Breast epithelium (tissue), 3 donors: ENCODE data around the gene CLIP2.
"Not testable (repeated sequence)": the region's sequence is repeated elsewhere in the genome, so short reads cannot be mapped to it uniquely, and the experiment has no call there.

Source experiments
- POLR2A ChIP-seq: fragments of 450-650 bp; IDR thresholded peaks from one replicate; pipeline ENCODE4 v1.6.1; 2016; ENCODE audit warnings: antibody characterized with exemption, mild to moderate bottlenecking, moderate library complexity
- TF ChIP-seq, protein P1 (sequence below), 3 donors: fragments of 450-650 bp; IDR thresholded peaks; one replicate each; pipeline ENCODE4 v1.5.1; 2016 to 2017; ENCODE audit warnings: antibody characterized with exemption in 3 of 3, mild to moderate bottlenecking in 3 of 3, moderate library complexity in 3 of 3

DNA sequence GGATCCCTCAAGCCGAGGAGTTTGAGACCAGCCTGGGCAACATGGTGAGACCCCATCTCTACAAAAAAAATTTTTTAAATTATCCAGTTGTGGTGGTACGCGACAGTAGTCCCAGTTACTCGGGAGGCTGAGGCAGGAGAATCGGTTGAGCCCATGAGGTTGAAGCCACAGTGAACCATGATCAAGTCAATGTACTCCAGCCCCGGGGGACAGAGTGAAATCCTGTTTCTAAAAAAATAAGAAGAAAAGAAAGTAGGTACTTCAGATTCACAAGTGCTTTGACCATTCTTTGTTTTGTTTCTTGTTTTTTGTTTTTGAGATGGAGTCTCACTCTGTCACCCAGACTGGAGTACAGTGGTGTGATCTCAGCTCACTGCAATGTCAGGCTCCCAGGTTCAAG is 33.7 kb upstream of the CLIP2 start:
- TF ChIP-seq, protein P1, sequence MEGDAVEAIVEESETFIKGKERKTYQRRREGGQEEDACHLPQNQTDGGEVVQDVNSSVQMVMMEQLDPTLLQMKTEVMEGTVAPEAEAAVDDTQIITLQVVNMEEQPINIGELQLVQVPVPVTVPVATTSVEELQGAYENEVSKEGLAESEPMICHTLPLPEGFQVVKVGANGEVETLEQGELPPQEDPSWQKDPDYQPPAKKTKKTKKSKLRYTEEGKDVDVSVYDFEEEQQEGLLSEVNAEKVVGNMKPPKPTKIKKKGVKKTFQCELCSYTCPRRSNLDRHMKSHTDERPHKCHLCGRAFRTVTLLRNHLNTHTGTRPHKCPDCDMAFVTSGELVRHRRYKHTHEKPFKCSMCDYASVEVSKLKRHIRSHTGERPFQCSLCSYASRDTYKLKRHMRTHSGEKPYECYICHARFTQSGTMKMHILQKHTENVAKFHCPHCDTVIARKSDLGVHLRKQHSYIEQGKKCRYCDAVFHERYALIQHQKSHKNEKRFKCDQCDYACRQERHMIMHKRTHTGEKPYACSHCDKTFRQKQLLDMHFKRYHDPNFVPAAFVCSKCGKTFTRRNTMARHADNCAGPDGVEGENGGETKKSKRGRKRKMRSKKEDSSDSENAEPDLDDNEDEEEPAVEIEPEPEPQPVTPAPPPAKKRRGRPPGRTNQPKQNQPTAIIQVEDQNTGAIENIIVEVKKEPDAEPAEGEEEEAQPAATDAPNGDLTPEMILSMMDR (IDR thresholded peaks at IDR 0.05) = not testable (repeated sequence)
- TF ChIP-seq POLR2A = not testable (repeated sequence)
